ENCODE data around the gene POU2F3. TPM values are rescaled to one million over a fixed set of nuclear protein-coding genes. Genes with fewer than 3 reads are reported as not detected.

POU2F3 gene
- total RNA-seq, 4 donors from 2014 or later = not detected

- TF ChIP-seq CTCF (IDR thresholded peaks at IDR 0.05; ENCODE audit: low read depth) = no peak
Measured at GRCh38 chr11:120336641-120337354, 96.9 kb downstream of the POU2F3 start.

GRCh38 chr11:120337355-120338106 lies 97.6 kb downstream of the POU2F3 start:
- TF ChIP-seq CTCF (IDR thresholded peaks at IDR 0.05; ENCODE audit: low read depth) = no peak

- no peak for TF ChIP-seq CTCF (IDR thresholded peaks at IDR 0.05; ENCODE audit: low read depth)
Measured at GRCh38 chr11:120338107-120338933, 98.4 kb downstream of the POU2F3 start.

- no peak for TF ChIP-seq CTCF (IDR thresholded peaks at IDR 0.05; ENCODE audit: low read depth)
Measured at GRCh38 chr11:120339394-120339890, 99.5 kb downstream of the POU2F3 start.

- no peak for TF ChIP-seq CTCF (IDR thresholded peaks at IDR 0.05; ENCODE audit: low read depth)
Measured at GRCh38 chr11:120340529-120340928, 100.6 kb downstream of the POU2F3 start.

- no peak for TF ChIP-seq CTCF (IDR thresholded peaks at IDR 0.05; ENCODE audit: low read depth)
Measured at GRCh38 chr11:120342226-120342625, 102.3 kb downstream of the POU2F3 start.
